A172 (cell line): ENCODE data around the gene MAST3. TPM values are rescaled to one million over a fixed set of nuclear protein-coding genes. Genes with fewer than 3 reads are reported as not detected.

Experiments
- DNase-seq: peaks from one replicate; pipeline ENCODE4 v3.0.0-alpha.2; 2015; ENCODE audit warnings: low spot score
- total RNA-seq: library from RNA; depleted of rRNA; stranded (reverse); fragments of >200 nt; shearing (Covaris generic); gene quantifications from 2 replicates; pipeline ENCODE4 v1.2.3, GENCODE V29; 2014; rRNA removed

Gene MAST3
- total RNA-seq, 1 experiment from 2014 or later = 3.0 TPM

- no peak for DNase-seq
Measured at GRCh38 chr19:18179957-18180356, 82.4 kb downstream of the MAST3 start.

GRCh38 chr19:18183529-18183928 lies 86.0 kb downstream of the MAST3 start:
- DNase-seq = no peak

GRCh38 chr19:18185538-18185937 lies 88.0 kb downstream of the MAST3 start:
- no peak for DNase-seq

GRCh38 chr19:18190278-18190677 lies 92.7 kb downstream of the MAST3 start:
- no peak for DNase-seq

GRCh38 chr19:18191640-18192062 lies 94.1 kb downstream of the MAST3 start:
- DNase-seq = no peak

- DNase-seq = peak; percentile 100
Measured at GRCh38 chr19:18192673-18193387, 95.3 kb downstream of the MAST3 start, which contains the start of gene MPV17L2. TSS of gene MPV17L2 (plus strand) at chr19:18193218. CDS start at chr19:18193282, 64 bp downstream.

- no peak for DNase-seq
Measured at GRCh38 chr19:18193388-18194180, 96.0 kb downstream of the MAST3 start.

- no peak for DNase-seq
Measured at GRCh38 chr19:18194181-18194530, 96.6 kb downstream of the MAST3 start.

GRCh38 chr19:18194554-18195238 lies 97.1 kb downstream of the MAST3 start:
- DNase-seq = no peak

- DNase-seq = no peak
Measured at GRCh38 chr19:18196511-18196845, 98.9 kb downstream of the MAST3 start.

GRCh38 chr19:18197306-18197705 lies 99.7 kb downstream of the MAST3 start:
- DNase-seq = no peak

GRCh38 chr19:18197941-18198340 lies 100.4 kb downstream of the MAST3 start:
- DNase-seq = no peak

GRCh38 chr19:18198374-18198773 lies 100.8 kb downstream of the MAST3 start:
- no peak for DNase-seq

Other genes starting within 250 kb of the MAST3 start
- 0.41 and 0.69 TPM in 2 replicates for gene JAK3, start 249.8 kb upstream of the MAST3 start, total RNA-seq
- 827 and 953 TPM in 2 replicates for gene RPL18A, start 237.9 kb upstream of the MAST3 start, total RNA-seq
- not detected in 2 replicates for gene SLC5A5, start 225.8 kb upstream of the MAST3 start, total RNA-seq
- gene CCDC124, start 164.8 kb upstream of the MAST3 start, total RNA-seq = 52.3 and 55.7 TPM in 2 replicates
- gene KCNN1, start 130.7 kb upstream of the MAST3 start, total RNA-seq = 0.14 TPM in 1 of 2 replicates, not detected in the other
- gene ARRDC2, start 89.6 kb upstream of the MAST3 start, total RNA-seq = 7.4 and 12.2 TPM in 2 replicates
- gene IL12RB1, start 10.8 kb upstream of the MAST3 start, total RNA-seq = 0.93 TPM in 1 of 2 replicates, not detected in the other
- 32.3 and 43.2 TPM in 2 replicates for gene PIK3R2, start 55.4 kb downstream of the MAST3 start, total RNA-seq
- gene IFI30, start 76.0 kb downstream of the MAST3 start, total RNA-seq = 28.2 and 40.5 TPM in 2 replicates
- gene MPV17L2, start 95.4 kb downstream of the MAST3 start, total RNA-seq = 17.1 and 40.0 TPM in 2 replicates
- 0.26 and 2.6 TPM in 2 replicates for gene RAB3A, start 106.3 kb downstream of the MAST3 start, total RNA-seq
- gene PDE4C, start 128.7 kb downstream of the MAST3 start, total RNA-seq = 0.02 TPM in 1 of 2 replicates, not detected in the other
- gene IQCN, start 176.7 kb downstream of the MAST3 start, total RNA-seq = 0.69 and 1.2 TPM in 2 replicates
- gene JUND, start 183.8 kb downstream of the MAST3 start, total RNA-seq = 91.3 and 129 TPM in 2 replicates
- 403 and 478 TPM in 2 replicates for gene LSM4, start 225.3 kb downstream of the MAST3 start, total RNA-seq
- 14.6 and 19.1 TPM in 2 replicates for gene PGPEP1, start 242.8 kb downstream of the MAST3 start, total RNA-seq